Measurements from ENCODE around the gene SEC23IP. TPM values are rescaled to one million over a fixed set of nuclear protein-coding genes. Genes with fewer than 3 reads are reported as not detected.
A peak's percentile ranks its signal among the peaks of the same experiment; 100 is the strongest.
"Not testable (repeated sequence)": the region's sequence is repeated elsewhere in the genome, so short reads cannot be mapped to it uniquely, and the experiment has no call there.

Gene SEC23IP
- total RNA-seq, 1 donor = 28.6 TPM

DNA sequence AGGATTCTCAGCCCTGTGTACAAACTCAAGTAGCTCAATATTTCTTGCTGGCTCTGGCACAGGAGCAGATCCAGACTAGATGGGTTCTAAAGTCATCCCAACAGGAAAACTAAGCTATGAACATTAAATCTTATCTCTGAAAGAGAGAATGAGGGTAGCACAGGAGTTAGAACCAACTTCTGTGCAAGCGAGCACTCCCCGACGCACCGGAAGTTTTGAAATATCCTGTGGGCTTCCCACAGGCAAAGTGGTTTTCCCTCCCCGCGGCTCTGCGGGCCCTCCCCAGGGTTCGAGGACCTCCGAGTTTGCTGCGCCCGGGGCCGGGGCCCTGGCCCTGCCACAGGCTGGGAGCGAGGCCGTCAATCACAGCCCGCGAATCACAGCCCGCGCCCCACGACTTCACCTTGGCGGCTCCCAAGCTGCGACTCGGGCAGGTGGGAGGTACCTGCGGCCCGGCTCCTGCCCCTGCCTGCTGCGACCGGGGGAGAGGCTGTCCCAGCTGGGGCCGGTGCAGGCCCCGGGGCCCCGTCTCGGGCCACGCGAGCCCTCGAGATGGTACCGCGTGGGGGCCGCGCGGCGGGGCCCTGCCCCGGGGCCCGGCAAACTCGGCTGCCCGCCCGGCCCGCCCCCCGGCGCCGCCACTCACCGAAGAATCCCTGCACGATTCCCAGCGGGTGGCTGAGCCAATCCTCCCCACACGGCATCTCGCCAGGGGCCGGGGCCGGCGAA, 20.5 kb upstream of the SEC23IP start:
- peak overlapping the region; percentile 90 for H2AFZ ChIP-seq (ENCODE audit: low read length)
- peak overlapping the region; percentile 82 for H3K4me3 ChIP-seq (ENCODE audit: insufficient read depth, low read length)
- H3K4me1 ChIP-seq (ENCODE audit: insufficient read depth, low read length) = peaks cover 16% of the 10 kb centered on the region
- no peaks in the 10 kb centered on the region for H3K27me3 ChIP-seq (ENCODE audit: insufficient read depth, low read length)
- peaks cover 52% of the 10 kb centered on the region for H3K79me2 ChIP-seq (ENCODE audit: insufficient read depth, low read length)
- peak overlapping the region; percentile 92 for H3K4me2 ChIP-seq (ENCODE audit: insufficient read depth, low read length)
- TF ChIP-seq, protein P1, sequence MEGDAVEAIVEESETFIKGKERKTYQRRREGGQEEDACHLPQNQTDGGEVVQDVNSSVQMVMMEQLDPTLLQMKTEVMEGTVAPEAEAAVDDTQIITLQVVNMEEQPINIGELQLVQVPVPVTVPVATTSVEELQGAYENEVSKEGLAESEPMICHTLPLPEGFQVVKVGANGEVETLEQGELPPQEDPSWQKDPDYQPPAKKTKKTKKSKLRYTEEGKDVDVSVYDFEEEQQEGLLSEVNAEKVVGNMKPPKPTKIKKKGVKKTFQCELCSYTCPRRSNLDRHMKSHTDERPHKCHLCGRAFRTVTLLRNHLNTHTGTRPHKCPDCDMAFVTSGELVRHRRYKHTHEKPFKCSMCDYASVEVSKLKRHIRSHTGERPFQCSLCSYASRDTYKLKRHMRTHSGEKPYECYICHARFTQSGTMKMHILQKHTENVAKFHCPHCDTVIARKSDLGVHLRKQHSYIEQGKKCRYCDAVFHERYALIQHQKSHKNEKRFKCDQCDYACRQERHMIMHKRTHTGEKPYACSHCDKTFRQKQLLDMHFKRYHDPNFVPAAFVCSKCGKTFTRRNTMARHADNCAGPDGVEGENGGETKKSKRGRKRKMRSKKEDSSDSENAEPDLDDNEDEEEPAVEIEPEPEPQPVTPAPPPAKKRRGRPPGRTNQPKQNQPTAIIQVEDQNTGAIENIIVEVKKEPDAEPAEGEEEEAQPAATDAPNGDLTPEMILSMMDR (IDR thresholded peaks at IDR 0.05; ENCODE audit: extremely low read depth, low read depth, low read length) = no peak
- H3K36me3 ChIP-seq (ENCODE audit: insufficient read depth, low read length) = no peaks in the 10 kb centered on the region
- peak overlapping the region; percentile 75 for H3K27ac ChIP-seq (ENCODE audit: low read depth, low read length)
- peaks cover 26% of the 10 kb centered on the region for H4K20me1 ChIP-seq (ENCODE audit: insufficient read depth, low read length)
- peak; percentile 80 for DNase-seq (ENCODE audit: insufficient read length, low spot score, missing footprints)
- H3K9me3 ChIP-seq (ENCODE audit: low read depth, low read length) = no peaks in the 10 kb centered on the region

DNA sequence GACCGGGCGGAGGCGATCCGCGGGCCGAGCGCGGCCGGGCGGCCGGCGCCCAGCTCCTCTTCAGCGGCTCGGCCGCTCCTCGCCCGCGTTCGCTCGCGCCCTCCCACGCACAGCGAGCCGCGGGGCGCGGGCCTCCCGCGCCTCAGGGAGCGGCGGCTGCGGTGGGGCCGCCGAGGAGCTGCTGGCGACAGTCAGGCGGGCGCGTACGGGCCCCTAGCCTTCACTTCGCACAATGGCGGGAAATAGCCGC, 20.0 kb upstream of the SEC23IP start, which contains the start of gene MCMBP:
Gene MCMBP, minus strand, starts transcription at position 234 of the 250 bp plus-strand sequence. CDS start 259 bp downstream, outside the sequence.
- Histone ChIP-seq H2AFZ (ENCODE audit: low read length) (peak within 1 kb of the TSS; percentile 99), H3K79me2 (ENCODE audit: insufficient read depth, low read length) (peaks cover 47% of the 10 kb centered on the region), H3K9me3 (ENCODE audit: low read depth, low read length) (no peaks in the 10 kb centered on the region), H3K4me1 (ENCODE audit: insufficient read depth, low read length) (peaks cover 16% of the 10 kb centered on the region), H3K4me3 (ENCODE audit: insufficient read depth, low read length) (peak within 1 kb of the TSS; percentile 82), H3K27me3 (ENCODE audit: insufficient read depth, low read length) (no peaks in the 10 kb centered on the region), H3K4me2 (ENCODE audit: insufficient read depth, low read length) (peak within 1 kb of the TSS; percentile 92), H3K36me3 (ENCODE audit: insufficient read depth, low read length) (no peaks in the 10 kb centered on the region), H3K27ac (ENCODE audit: low read depth, low read length) (peak within 1 kb of the TSS; percentile 75), H4K20me1 (ENCODE audit: insufficient read depth, low read length) (peaks cover 26% of the 10 kb centered on the region)
- no peak for DNase-seq (ENCODE audit: insufficient read length, low spot score, missing footprints)
- TF ChIP-seq, protein P1 (IDR thresholded peaks at IDR 0.05; ENCODE audit: extremely low read depth, low read depth, low read length) = no peak

DNA sequence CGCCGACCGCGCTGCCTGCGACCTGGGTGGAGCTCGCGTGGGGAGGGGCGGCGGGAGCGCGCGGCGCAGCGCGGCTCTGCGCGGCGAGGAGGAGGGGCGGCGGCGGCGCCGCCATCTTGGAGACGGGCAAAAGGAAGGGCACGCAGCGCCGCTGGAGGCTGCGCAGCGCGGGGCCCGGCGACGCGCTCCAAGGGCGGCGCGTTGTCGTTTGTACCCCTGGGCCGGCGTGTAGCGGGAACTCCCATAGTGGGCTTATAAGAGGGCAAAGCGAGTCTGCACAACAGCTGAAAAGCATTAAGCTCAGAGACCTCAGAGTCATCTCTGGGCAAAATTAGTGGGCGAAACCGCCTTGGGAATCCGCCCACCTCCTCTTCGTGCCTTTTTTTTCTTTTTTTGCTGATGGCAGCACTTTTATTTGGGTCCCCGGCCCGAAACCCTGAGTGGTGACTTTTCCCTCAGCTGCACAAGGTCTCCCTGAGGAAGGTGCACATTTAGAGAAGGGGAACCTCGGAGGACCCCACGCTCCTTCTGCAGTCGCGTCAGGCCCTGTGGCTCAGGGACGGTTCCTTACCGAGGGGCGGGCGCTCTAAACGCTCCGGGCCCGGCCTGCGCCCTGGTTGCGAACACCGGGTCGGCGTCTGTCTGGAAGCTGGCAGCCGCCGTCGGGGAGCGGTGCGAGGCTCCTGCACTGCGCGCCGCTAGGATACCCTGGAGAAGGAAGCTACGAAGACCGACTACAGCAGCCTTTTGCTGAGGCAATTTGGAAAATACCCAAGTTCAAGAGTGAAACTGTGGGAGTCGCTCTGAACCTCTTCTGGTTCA, 19.5 kb upstream of the SEC23IP start:
- Histone ChIP-seq H3K4me1 (ENCODE audit: insufficient read depth, low read length) (peaks cover 16% of the 10 kb centered on the region), H3K36me3 (ENCODE audit: insufficient read depth, low read length) (no peaks in the 10 kb centered on the region), H2AFZ (ENCODE audit: low read length) (peak overlapping the region; percentile 99), H3K9me3 (ENCODE audit: low read depth, low read length) (no peaks in the 10 kb centered on the region), H3K79me2 (ENCODE audit: insufficient read depth, low read length) (peaks cover 42% of the 10 kb centered on the region), H3K27ac (ENCODE audit: low read depth, low read length) (peak overlapping the region; percentile 75), H3K4me2 (ENCODE audit: insufficient read depth, low read length) (peak overlapping the region; percentile 92), H3K27me3 (ENCODE audit: insufficient read depth, low read length) (no peaks in the 10 kb centered on the region), H3K4me3 (ENCODE audit: insufficient read depth, low read length) (peak overlapping the region; percentile 82), H4K20me1 (ENCODE audit: insufficient read depth, low read length) (peaks cover 23% of the 10 kb centered on the region)
- TF ChIP-seq, protein P1 (IDR thresholded peaks at IDR 0.05; ENCODE audit: extremely low read depth, low read depth, low read length) = no peak
- DNase-seq (ENCODE audit: insufficient read length, low spot score, missing footprints) = peak; percentile 96

DNA sequence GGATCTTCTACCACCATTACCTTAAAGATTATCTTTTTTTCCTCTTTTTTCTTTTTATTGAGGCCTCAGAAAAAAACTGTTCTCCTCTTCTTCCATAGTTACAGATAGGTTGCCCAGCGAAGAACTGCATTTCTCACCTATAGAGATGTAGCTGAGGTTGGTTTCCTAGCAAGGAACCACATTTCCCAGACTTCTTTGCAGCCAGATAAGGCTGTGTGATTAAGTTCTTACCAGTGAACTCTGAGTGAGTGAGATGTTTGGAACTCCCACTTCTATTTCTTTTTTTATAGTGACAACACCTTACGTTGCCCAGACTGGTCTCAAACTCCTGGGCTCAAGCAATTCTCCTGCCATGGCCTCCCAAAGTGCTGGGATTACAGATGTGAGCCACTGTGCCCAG, 14.0 kb upstream of the SEC23IP start:
- no peak for DNase-seq (ENCODE audit: insufficient read length, low spot score, missing footprints)
- Histone ChIP-seq H3K36me3 (ENCODE audit: insufficient read depth, low read length) (no peaks in the 10 kb centered on the region), H3K4me3 (ENCODE audit: insufficient read depth, low read length) (no peak overlapping the region), H3K79me2 (ENCODE audit: insufficient read depth, low read length) (no peaks in the 10 kb centered on the region), H3K4me1 (ENCODE audit: insufficient read depth, low read length) (peaks cover 6% of the 10 kb centered on the region), H3K27me3 (ENCODE audit: insufficient read depth, low read length) (no peaks in the 10 kb centered on the region), H3K27ac (ENCODE audit: low read depth, low read length) (no peak overlapping the region), H2AFZ (ENCODE audit: low read length) (no peak overlapping the region), H3K4me2 (ENCODE audit: insufficient read depth, low read length) (no peak overlapping the region), H3K9me3 (ENCODE audit: low read depth, low read length) (no peaks in the 10 kb centered on the region), H4K20me1 (ENCODE audit: insufficient read depth, low read length) (no peaks in the 10 kb centered on the region)
- TF ChIP-seq, protein P1 (IDR thresholded peaks at IDR 0.05; ENCODE audit: extremely low read depth, low read depth, low read length) = no peak

DNA sequence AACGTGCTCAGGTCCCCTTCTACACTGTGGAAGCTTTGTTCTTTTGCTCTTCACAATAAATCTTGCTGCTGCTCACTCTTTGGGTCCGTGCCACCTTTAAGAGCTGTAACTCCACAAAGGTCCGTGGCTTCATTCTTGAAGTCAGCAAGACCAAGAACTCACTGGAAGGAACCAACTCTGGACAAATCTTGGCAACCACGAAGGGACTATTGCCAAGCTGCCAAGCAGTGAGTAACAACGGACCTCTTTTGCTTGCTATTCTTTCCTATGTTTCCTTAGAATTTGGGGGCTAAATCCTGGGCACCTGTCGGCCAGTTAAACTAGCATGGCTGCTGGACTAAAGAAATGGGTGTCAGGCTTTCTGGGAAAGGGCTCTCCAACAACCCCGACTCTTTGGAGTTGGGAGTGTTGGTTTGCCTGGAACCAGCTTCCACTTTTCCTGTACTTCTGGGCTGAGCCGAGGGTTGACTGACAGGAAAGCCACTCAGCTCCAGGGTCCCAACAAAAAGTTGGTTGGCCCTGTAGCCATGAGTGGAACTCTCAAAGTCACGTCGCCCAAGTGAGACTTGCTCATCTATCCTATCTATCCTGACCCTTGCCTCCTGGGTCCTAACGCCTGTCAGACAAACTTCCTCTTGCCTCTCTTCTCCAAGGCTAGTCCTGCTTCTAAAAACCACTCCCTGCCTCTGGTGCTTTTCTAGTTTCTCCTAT, 8.5 kb upstream of the SEC23IP start:
- not testable (repeated sequence) for H3K27ac ChIP-seq (ENCODE audit: low read depth, low read length); H3K4me3 ChIP-seq (ENCODE audit: insufficient read depth, low read length); H4K20me1 ChIP-seq (ENCODE audit: insufficient read depth, low read length); H3K79me2 ChIP-seq (ENCODE audit: insufficient read depth, low read length); H3K4me1 ChIP-seq (ENCODE audit: insufficient read depth, low read length); H3K4me2 ChIP-seq (ENCODE audit: insufficient read depth, low read length); H3K36me3 ChIP-seq (ENCODE audit: insufficient read depth, low read length); H3K9me3 ChIP-seq (ENCODE audit: low read depth, low read length); H2AFZ ChIP-seq (ENCODE audit: low read length); DNase-seq (ENCODE audit: insufficient read length, low spot score, missing footprints); H3K27me3 ChIP-seq (ENCODE audit: insufficient read depth, low read length)
